Natural killer cell (primary cell): ENCODE results near the gene GMPPB. TPM values are rescaled to one million over a fixed set of nuclear protein-coding genes. Genes with fewer than 3 reads are reported as not detected.

Source experiments
- ATAC-seq, 3 donors: fragments of 150-1000 bp in 2 of 3; fragments of 200-7000 bp in 1 of 3; cut with Tn5 transposase; 1 replicate in 1 of 3; 2 replicates in 2 of 3; pipeline ENCODE4 v1.10.0; 2021; ENCODE audit warnings: mild to moderate bottlenecking in 2 of 3, moderate library complexity in 2 of 3
- DNase-seq, 2 donors: peaks; one replicate each; pipeline versions ENCODE4 v3.0.0 to v3.0.0-alpha.2; 2013 to 2021; ENCODE audit warnings: mixed read lengths in 1 of 2
- H3K27ac ChIP-seq: one replicate; pipeline ENCODE4 v1.5.1; 2013; ENCODE audit warnings: mild to moderate bottlenecking, low read length
- H3K27me3 ChIP-seq: one replicate; pipeline ENCODE4 v1.6.1; 2013; ENCODE audit warnings: low read length; ENCODE audit not compliant: control insufficient read depth, insufficient read depth
- H3K36me3 ChIP-seq: one replicate; pipeline ENCODE4 v1.6.1; 2013; ENCODE audit warnings: low read length; ENCODE audit not compliant: control insufficient read depth, insufficient read depth
- H3K4me1 ChIP-seq: one replicate; pipeline ENCODE4 v1.6.1; 2013; ENCODE audit warnings: low read length; ENCODE audit not compliant: control insufficient read depth, insufficient read depth
- H3K4me3 ChIP-seq: one replicate; pipeline ENCODE4 v1.5.1; 2013; ENCODE audit warnings: low read length
- H3K9me3 ChIP-seq: one replicate; pipeline ENCODE4 v1.6.1; 2013; ENCODE audit warnings: low read length; ENCODE audit not compliant: control insufficient read depth, insufficient read depth
- H3K27ac Mint-ChIP-seq, 2 donors: one replicate each; pipeline ENCODE4 v1.8.0; 2022; ENCODE audit warnings: mild to moderate bottlenecking in 2 of 2, mixed read lengths in 2 of 2, moderate library complexity in 1 of 2
- H3K27me3 Mint-ChIP-seq, 2 donors: one replicate each; pipeline ENCODE4 v1.8.0; 2022; ENCODE audit warnings: low read depth in 2 of 2, mixed read lengths in 2 of 2
- H3K36me3 Mint-ChIP-seq: one replicate; pipeline ENCODE4 v1.8.0; 2022; ENCODE audit warnings: mixed read lengths
- H3K4me1 Mint-ChIP-seq, 2 donors: one replicate each; pipeline ENCODE4 v1.8.0; 2022; ENCODE audit warnings: mixed read lengths in 2 of 2
- H3K4me3 Mint-ChIP-seq: one replicate; pipeline ENCODE4 v1.8.0; 2022; ENCODE audit warnings: mild to moderate bottlenecking, moderate library complexity, mixed read lengths
- H3K9me3 Mint-ChIP-seq, 2 donors: one replicate each; pipeline ENCODE4 v1.8.0; 2022; ENCODE audit warnings: mixed read lengths in 2 of 2
- CTCF ChIP-seq: fragments of 200-600 bp; IDR thresholded peaks from one replicate; pipeline ENCODE4 v1.8.0; 2022; ENCODE audit warnings: antibody characterized with exemption
- WGBS: methylation state at CpG from one replicate; pipeline ENCODE4 v1.1.7; 2013; ENCODE audit warnings: missing lambda C conversion rate; ENCODE audit not compliant: insufficient coverage; 5-methylcytosine and 5-hydroxymethylcytosine counted together
- intact Hi-C: fragments of 100-400 bp; cut with micrococcal nuclease; formaldehyde crosslinking; loops from one replicate; pipeline ENCODE4 v1.14.2; 2022
- total RNA-seq, 4 donors: library from RNA; stranded (reverse); fragments of 120-200 nt in 1 of 4; gene quantifications; one replicate each; pipeline versions ENCODE4 v1.2.3 to v1.2.4, GENCODE V29; 2013 to 2022

GMPPB gene
- total RNA-seq, 3 donors from 2014 or later (not counting 1 experiment from before 2014, with no cell fraction given): 24.1 to 28.9 (median 27.5) TPM

- 19% methylated on average over 33 of the region's 33 CpGs for WGBS
- Histone ChIP-seq H3K36me3 (peaks cover 10% of the 10 kb centered on the region), H3K9me3 (no peaks in the 10 kb centered on the region), H3K4me1 (peaks cover 39% of the 10 kb centered on the region), H3K27ac (no peak overlapping the region), H3K4me3 (peak overlapping the region; percentile 75), H3K27me3 (no peaks in the 10 kb centered on the region)
- no peaks in the 10 kb centered on the region for H3K9me3 Mint-ChIP-seq
- no peak for DNase-seq
- TF ChIP-seq CTCF: no peak
- intact Hi-C loops: loop anchor here (1.0 to 2.0 kb wide), 2 partner anchors 30 to 67 kb away; partner anchors contain the start of genes IP6K1, MST1 and RNF123
- ATAC-seq: no peak
- H3K27me3 Mint-ChIP-seq: no peaks in the 10 kb centered on the region
- H3K4me1 Mint-ChIP-seq: peaks cover 27 to 42% of the 10 kb centered on the region in 2 donors
- no peaks in the 10 kb centered on the region for H3K36me3 Mint-ChIP-seq
- peak overlapping the region; percentile 87 to 93 for H3K27ac Mint-ChIP-seq
- peak overlapping the region; percentile 93 for H3K4me3 Mint-ChIP-seq
These were observed 4.9 kb downstream of the GMPPB start for GRCh38 chr3:49718858-49719213.

GRCh38 chr3:49717959-49718857, 5.5 kb downstream of the GMPPB start:
- Histone ChIP-seq H3K27me3 (no peaks in the 10 kb centered on the region), H3K9me3 (no peaks in the 10 kb centered on the region), H3K27ac (no peak overlapping the region), H3K4me1 (peaks cover 40% of the 10 kb centered on the region), H3K36me3 (peaks cover 10% of the 10 kb centered on the region), H3K4me3 (no peak overlapping the region)
- Mint-ChIP-seq H3K4me3 (peak overlapping the region; percentile 93), H3K4me1 (peaks cover 25 to 41% of the 10 kb centered on the region in 2 donors), H3K9me3 (no peaks in the 10 kb centered on the region), H3K36me3 (no peaks in the 10 kb centered on the region), H3K27ac (peak overlapping the region; percentile 87 to 93), H3K27me3 (no peaks in the 10 kb centered on the region)
- no peak for TF ChIP-seq CTCF
- ATAC-seq: no peak
- intact Hi-C loops: loop anchor here (2.0 kb wide), 1 partner anchor 29 kb away; the partner anchor contains the start of genes MST1 and RNF123
- WGBS: 85% methylated on average over 75 of the region's 75 CpGs
- peak in 1 of 2 donors; percentile 29 for DNase-seq

- no peaks in the 10 kb centered on the region for H3K27me3 Mint-ChIP-seq
- 88% methylated on average over 14 of the region's 14 CpGs for WGBS
- ATAC-seq: no peak
- TF ChIP-seq CTCF: no peak
- H3K27me3 ChIP-seq: no peaks in the 10 kb centered on the region
- H3K4me1 ChIP-seq: peaks cover 40% of the 10 kb centered on the region
- H3K4me1 Mint-ChIP-seq: peaks cover 17 to 41% of the 10 kb centered on the region in 2 donors
- no peaks in the 10 kb centered on the region for H3K9me3 ChIP-seq
- H3K9me3 Mint-ChIP-seq: no peaks in the 10 kb centered on the region
- H3K27ac Mint-ChIP-seq: no peak overlapping the region
- H3K4me3 Mint-ChIP-seq: peak overlapping the region; percentile 49
- no peak overlapping the region for H3K4me3 ChIP-seq
- no peak overlapping the region for H3K27ac ChIP-seq
- intact Hi-C loops: no loop called here
- H3K36me3 Mint-ChIP-seq: no peaks in the 10 kb centered on the region
- peaks cover 8% of the 10 kb centered on the region for H3K36me3 ChIP-seq
- no peak for DNase-seq
These were observed 6.4 kb downstream of the GMPPB start for GRCh38 chr3:49717211-49717958.
